Inferior parietal cortex (tissue), 1 donor: ENCODE results near the gene PDLIM5.

ENCODE experiments used
- DNase-seq: peaks from one replicate; pipeline ENCODE4 v3.0.0-alpha.2; 2016; ENCODE audit errors: extremely low spot score

Gene PDLIM5

DNA sequence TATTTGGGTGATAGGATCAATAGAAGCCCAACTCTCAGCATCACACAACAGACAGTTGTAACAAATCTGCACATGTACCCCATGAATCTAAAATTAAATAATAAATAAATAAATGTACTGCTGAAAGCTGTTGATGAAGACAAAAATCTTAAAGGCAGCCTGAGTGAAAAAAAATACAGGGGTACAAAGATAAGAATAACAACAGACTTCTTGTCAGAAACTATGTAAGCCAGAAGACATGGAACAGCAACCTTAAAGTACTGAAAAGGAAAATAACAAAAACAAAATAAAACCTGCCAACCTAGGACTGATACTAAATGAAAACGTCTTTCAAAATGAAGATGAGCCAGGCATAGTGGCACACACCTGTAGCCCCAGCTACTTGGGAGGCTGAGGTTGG, 25.0 kb upstream of the PDLIM5 start:
- DNase-seq: no peak

DNA sequence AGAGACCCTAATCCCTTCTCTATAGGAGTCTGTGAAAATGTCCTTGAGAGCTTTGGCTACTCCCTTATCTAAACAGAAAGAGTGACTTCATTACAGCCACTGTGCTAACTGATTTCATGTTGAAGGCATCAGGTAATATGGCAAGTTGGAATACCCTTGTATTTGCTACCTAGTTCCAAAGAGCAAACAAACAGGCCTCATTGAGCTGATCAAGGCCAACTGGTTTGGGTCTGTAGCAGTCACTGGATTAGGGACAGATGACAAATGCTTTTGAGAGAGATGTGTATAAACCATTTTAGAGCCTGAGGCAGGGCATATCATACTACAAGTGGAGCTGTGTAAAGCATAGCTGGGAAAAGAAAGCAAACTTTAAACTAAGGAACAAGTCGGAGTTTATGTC, 22.9 kb upstream of the PDLIM5 start:
- DNase-seq: no peak

DNA sequence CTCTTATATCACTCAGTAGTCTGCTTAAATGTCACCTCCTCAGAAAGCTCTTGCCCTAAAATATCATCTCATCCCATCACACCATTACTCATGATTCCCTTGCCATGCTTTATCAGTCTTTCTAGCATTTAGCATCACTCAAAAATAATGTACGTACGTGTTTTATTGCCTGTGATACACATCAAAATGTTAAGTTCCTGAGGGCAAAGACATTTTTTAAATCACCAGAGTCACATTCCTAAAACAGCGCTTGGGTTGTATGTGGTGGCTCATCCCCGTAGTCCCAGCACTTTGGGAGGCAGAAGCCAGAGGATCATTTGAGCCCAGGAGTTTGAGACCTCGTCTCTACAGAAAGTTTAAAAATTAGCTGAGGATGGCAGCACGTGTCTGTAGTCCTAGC, 21.3 kb upstream of the PDLIM5 start:
- no peak for DNase-seq

- no peak for DNase-seq
Measured at GRCh38 chr4:94431388-94431787, 20.4 kb upstream of the PDLIM5 start.

DNA sequence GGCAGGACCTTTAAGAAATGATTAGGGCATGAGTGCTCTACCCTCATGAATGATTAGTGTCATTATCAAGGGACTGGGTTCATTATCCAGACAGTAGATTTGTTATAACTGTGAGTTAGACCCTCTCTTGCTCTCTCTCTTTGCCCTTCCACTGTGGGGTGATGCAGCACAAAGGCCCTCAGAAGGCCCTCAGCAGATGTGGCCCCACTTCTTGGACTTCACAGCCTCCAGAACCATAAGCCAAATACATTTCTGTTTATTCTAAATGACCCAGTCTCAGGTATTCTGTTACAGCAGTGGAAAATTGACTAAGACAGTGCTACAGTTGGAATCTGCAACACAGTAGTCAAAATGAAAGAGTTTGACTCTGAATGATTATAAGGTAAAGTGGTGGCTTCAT, 17.2 kb upstream of the PDLIM5 start:
- DNase-seq: no peak

GRCh38 chr4:94435874-94436273, 15.9 kb upstream of the PDLIM5 start:
- no peak for DNase-seq

DNA sequence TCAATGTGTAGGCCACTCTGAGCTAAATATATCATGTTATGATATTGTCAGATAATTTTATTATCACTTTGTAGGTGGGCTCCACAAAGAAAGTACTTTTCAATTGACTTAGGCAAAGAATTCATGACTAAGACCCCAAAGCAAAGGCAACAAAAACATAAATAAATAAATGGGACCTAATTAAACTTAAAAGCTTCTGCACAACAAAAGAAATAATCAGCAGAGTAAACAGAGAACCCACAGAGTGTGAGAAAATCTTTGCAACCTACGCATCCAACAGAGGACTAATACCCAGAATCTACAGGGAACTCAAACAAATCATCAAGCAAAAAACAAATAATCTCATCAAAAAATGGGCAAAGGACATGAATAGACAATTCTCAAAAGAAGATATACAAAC, 15.2 kb upstream of the PDLIM5 start:
- no peak for DNase-seq

DNA sequence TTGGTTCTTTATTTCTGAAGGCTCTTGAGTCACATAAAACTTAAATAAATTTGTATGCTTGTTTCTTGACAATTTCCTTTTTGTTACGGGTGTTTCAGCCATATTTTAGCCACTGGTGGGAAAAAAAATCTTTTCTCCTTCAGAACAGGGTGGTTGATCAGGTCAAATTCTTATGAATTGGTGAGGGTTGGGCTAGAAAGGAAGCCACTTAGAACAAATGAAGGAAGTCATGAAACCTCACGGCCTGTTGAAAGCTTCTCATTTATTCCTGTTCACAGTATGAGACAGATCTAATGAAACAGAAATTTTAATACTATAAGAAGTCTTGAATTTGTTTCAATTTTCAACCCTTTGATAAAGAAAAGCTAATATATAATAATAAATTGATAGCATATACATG, 12.1 kb upstream of the PDLIM5 start:
- DNase-seq: no peak

DNA sequence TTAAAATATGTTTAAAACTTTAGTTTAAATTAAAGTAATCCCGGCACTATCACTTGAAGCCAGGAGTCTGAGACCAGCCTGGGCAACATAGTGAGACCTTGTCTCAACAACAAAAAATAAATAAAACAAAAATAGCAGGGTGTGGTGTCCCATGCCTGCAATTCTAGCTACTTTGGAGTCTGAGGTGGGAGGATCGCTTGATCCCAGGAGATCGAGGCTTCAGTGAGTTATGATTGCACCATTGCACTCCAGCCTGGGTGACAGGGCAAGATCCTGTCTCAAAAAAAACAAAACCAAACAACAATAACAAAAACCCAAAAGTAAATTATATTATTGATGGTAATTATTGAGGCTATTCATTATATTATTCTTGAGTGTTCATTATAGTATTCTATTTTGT, 9.9 kb upstream of the PDLIM5 start:
- no peak for DNase-seq

DNA sequence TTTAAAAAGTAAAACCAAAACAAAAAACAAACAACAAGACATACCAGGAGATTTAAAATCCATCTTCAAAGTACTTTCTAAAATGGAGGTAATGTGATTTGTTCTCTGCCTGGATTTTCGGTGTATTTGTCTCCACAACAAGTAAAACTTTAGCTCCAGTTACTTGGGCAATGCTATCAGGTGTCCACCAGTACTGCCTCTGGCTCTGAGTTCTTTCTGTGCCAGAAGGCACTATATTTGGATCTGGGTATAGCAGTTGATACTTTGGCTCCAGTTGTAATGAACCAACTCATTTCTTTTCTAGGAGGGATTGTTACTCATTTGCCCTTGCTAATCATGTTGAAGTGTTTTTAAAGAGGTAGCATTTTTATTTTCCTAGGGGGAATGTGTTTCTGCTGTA, 9.5 kb upstream of the PDLIM5 start:
- DNase-seq: no peak

DNA sequence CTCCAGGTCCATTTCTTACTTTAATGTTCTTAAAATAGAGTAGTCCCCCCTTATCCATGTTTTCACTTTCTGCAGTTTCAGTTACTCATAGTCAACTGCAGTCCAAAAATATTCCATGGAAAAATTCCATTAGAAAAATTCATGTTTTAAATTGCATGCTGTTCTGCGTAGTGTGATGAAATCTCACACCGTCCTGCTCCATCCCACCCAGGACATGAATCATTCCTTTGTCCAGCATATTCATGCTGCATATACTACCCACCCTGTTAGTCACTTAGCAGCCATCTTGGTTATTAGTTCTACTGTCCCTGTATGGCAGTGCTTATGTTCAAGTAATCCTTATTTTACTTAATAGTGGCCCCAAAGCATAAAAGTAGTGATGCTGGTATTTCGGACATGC, 5.4 kb upstream of the PDLIM5 start:
- no peak for DNase-seq

DNA sequence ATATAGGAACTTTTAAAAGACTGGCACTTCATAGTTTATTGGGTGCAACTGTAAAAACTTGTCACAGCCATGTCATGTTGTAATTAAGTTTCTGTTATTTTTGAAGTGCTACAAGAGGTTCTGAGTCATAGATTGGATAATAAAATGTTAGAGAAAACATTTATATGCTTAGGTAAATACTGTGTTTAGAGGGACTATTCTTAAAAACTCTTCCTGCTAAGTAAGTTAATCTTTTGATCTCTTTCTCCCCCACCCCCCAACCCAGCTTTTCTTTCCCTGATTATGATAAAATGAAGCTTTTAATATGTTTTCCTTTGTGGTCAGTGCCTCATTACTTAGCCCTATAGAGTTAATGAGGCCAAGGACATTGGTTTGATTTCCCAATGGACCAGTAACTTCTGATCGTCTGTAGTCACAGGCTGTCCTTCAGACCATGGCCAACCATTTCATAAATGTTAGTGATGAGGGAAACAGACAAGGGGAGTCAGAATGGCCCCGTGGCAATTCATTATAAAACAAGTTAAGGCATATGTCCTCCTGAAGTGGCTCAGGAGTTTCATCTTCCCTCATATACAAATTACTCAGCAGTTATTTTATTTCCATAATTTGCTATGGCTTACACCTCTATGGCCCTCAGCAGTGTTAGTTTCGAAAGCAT, 3.9 kb upstream of the PDLIM5 start:
- DNase-seq: no peak

DNA sequence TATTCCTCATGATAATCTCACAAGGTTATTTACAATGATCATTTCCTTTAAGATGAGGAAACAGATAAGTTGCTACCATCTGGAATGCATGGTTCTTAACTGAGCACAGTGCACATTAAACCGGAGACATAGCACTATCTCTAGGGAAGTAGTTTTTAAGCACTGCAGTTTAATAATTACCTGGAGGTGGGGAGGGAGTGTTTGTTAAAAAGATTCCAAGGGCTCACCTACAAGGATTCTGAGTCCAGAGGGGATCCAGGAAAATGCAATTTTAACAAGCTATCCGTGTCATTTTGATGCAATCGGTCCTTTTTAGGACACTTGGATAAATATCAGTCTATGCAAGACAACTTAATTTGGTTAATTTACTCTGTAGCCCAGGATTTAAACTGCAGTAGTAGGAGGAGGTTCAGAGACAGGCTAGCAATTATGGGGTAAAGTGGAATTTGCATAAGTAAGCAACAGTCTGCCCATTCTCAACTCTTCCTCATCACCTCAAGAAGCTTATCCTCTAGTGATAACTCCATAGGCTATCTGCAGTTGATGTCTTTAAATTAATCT, 2.8 kb upstream of the PDLIM5 start:
- no peak for DNase-seq

DNA sequence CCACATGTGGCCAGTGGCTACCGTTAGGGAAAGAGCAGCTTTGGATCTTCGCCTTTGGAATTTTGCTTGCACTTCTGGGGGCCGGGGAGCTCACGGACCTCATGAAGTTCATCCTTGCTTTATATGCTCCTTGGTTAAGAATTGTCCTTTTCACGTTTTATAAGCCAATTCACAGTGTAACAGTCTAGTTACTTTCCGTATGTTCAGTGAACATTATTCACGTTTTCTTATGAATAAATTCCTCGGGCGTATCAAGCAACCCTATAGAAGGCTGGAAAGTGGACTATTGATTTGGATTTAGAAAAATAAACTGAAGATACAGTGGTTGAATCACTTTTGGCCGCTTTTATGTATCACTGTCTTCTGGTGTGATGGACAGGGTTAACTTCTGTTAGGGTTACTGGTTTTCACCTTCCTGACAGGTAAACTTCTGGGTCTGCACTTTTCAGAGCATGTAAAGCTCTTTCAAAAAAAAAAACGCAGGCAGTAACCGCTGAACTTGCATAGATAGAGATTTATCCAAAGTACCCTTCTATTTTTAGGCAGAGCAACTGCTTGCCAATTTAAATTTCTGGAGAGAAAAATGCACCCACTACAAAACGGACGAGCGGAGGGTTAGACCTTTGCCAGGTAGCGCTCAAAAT, 569 bp upstream of the PDLIM5 start:
- no peak for DNase-seq

DNA sequence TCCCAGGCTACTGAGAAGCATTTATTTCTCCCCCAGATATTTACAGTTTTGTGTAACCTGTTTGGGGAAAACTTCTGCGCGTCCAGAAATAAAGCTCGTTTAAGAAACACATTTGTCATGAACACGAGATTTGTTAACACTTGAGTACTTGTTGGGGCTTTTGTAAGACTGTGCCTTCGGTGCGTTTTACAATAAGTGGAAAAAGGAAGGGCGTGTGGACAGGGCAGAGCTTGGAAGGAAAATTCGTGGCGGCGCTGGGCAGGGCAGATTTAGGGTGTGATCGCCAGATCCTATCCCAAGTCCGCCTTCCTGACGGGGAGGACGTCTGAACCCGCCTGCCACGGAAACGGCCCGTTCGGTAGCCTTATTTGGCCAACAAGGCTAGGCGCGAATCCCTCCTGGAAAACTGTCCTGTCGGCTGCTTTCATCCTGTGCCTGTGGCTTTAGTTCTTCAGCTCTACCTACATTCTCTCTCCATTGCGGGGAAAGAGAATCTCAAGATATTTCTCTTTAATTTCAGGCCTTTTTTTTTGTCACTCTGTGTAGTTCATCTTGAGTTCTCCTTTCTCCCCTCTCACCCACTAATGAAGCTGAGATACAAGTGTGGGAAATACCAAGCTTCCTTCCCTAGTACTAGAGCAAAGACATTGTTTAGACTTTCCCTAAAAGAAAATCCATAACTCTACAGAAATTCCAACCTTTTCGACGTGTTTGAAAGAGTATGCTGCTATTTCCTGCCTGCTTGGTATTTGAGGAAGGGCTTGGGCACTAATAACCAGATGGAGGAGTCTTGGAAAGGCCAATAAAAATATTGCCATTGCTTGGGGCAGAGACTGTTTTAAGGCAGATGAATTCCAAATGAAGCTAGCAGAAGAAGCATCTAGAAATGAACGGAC, 982 bp downstream of the PDLIM5 start:
- DNase-seq: peak; percentile 45

DNA sequence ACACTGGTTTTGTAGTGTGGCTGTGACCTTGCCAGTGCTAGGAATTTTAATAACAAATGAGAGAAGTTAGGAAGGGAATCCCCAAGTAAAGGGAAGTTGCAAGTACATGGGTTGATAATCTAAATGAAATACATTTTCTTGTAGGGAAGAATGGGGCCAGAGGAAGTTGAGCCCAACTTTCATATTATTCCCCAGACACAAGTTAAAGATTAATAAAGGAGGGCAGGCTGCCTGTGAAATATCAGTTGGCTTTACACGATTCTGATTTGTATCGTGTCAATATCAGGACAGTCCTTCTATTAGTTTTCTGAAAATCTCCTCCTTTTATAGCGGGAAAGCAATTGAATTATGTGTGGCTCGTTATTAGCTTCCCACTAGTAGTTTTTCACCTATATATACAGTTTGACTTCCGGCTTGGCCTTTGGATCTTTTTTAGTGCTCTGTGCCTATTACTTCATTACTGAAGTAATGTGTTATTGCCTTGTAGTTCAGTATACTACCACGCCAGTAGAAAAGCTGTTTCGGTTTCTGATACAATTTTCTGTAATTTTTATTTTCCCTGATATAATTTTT, 1.7 kb downstream of the PDLIM5 start:
- no peak for DNase-seq

DNA sequence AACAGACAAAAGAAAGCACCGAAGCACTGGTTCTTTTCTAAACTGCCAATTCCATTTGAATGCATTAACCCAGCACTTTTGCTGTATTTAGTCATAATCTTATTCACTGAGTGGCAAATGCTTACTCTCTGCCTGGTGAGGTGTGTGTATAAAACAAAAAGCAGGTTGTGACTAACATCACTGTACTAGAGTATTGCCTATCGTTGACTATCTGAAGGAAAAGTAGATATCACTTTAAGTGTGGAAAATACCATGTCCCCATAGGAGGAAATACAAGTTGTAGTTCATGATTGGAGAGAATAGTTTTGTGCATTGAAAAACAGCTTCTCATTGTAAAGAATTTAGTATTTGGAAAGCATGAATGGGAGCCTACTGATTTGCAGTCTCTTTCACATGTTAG, 2.7 kb downstream of the PDLIM5 start:
- no peak for DNase-seq

DNA sequence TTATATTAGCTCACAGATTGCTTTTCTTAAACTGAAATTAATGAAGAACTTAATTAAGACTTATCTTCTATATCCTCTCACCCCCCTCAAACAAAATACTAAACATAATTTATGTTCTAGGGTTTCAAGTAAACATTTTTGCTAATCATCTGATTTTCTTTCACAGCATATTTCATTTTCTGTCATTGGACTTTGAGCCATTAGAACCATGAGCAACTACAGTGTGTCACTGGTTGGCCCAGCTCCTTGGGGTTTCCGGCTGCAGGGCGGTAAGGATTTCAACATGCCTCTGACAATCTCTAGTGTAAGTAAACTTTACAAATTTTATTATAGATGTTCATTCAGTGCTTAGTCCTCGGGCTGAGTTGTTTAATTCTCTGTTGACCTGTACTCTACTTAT, 3.3 kb downstream of the PDLIM5 start:
- DNase-seq: no peak

- peak; percentile 26 for DNase-seq
Measured at GRCh38 chr4:94457692-94458106, 6.0 kb downstream of the PDLIM5 start.

GRCh38 chr4:94458682-94459081, 6.9 kb downstream of the PDLIM5 start:
- no peak for DNase-seq

DNA sequence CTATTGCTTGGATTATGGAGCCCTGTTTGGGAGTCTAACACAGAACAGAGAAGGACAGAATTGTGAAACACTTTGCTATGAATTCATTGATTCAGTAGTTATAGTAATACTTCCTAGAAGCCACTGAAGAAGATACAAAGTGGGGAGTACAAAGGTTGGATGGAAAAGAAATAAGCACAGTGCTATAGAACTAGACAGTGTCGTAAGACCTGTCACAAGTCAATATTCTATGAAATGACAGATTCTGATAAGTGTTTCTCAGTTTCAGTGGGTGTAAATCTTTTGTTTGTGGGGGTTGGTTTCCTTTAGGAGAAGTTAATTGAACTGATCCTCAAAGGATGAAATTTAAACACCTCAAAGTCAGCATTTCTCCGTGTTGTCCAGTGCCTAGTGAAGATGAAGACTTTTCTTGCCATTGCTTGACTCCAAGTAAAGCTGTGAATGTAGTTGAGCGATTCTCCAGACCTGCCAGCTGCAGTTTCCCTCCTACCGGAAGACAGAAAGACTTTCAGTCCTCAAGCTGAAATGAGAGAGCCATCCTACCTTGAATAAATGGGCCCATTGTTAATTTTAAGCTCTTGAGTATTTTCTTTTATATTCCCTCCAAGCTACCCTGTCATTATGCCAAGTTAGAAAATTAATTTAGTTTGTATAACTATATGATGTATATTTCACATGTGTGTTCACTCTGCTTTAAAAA, 7.9 kb downstream of the PDLIM5 start:
- DNase-seq: no peak

GRCh38 chr4:94461506-94461905, 9.8 kb downstream of the PDLIM5 start:
- DNase-seq: no peak
